HG03103 (cell line): ENCODE data around the gene MED29.

ENCODE experiments used
- ATAC-seq: cut with Tn5 transposase; IDR thresholded peaks from one replicate; pipeline ENCODE4 v1.9.1; 2021; ENCODE audit warnings: low read depth; ENCODE audit not compliant: unreplicated experiment

The MED29 gene

DNA sequence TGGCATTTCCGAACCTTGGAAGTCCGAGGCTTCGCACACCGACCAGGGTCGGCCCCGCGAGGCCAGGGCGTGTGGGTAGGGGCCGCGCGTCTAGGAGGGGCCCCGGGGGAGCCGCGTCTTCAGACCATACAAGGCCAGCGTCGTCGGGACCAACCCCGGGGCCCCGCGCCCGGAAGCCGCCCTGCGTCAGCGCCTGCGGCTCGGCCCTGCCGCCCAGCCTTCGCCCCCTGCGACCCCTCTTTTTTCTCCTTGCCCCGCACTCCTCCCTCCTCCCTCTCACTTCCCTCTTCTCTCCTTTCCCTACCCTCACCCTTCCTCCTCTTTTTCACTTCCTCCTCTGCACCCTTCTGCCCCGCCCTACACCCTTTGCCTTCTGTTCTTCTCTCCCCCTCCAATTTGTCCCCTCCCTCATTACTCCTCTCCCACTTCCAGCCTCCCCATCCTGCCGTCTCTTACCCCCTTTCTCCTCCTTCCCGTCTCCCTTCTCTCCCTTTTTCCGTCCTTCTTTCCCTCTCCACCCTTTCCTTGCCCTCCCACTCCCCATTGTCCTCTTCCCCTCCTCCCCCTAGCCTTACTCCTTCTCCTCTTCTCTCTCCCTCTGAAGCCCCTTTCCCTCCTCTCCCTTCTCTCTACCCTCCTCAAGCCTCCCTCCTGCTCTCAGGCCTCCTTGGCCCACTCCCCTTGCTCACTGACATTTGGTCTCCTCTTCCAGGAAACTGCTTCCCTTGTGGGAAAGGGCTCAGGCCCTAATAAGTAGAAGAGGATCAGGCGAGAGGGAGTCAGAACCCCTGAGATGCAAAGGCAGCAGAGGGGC lies 19.0 kb downstream of the MED29 start:
- ATAC-seq = no peak

DNA sequence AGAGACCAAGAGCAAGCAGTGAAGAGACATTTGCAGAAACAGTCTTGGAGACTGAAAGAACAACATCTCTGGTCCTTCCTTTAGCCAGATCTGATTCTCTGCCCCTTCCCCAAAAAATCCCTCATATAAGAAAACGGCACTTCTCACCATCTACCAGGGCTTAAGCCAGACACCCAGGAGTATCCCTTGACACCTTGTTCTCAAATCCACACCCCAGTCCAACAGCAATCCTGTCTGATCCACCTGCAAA lies 19.6 kb downstream of the MED29 start:
- no peak for ATAC-seq

DNA sequence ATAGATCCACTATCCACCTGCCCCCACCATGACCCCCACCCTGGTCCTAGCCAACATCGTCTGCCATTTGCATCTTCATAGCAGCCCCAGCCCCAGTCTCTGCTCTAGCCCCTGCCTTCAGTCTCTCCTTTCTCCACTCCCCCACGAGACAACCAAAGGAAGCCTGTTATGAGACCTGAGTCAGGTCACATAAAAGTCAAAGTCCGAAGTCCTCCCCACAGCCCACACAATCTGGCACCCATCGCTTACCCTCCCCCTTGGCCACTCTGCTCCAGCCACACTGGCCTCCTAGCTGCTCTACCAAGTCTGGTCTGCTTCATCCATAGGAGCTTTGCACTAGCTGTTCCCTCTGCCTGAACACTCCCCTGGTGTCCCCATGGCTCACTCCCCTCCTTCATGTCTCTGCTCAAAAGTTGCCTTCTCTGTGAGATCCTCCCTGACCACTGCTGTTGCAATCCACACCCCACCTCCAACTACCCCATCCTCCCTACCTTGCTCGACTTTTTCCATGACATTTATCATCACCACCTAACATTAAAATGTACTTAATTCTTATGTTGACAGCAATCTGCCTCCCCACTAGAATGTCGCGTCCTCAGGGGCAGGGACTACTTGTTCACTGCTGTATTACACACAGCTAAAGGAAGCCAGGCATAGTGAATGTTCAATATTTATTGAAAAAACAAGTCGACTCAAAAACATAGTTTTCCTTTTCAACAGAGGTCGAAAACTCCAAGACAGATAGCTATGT lies 20.1 kb downstream of the MED29 start:
- ATAC-seq = no peak

DNA sequence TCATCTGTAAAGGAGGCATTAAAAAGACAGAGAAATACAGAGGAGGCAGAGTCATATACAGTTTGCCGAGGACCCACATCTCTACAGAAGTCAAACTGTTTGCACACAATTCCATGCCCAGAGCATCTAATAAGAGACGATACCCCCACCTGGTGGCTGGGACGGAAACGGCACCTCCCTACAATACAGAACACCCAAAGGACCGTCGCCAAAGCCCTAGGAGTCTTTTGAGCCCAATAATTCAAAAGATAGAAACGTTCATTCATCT lies 20.6 kb downstream of the MED29 start:
- peak; percentile 20 for ATAC-seq

DNA sequence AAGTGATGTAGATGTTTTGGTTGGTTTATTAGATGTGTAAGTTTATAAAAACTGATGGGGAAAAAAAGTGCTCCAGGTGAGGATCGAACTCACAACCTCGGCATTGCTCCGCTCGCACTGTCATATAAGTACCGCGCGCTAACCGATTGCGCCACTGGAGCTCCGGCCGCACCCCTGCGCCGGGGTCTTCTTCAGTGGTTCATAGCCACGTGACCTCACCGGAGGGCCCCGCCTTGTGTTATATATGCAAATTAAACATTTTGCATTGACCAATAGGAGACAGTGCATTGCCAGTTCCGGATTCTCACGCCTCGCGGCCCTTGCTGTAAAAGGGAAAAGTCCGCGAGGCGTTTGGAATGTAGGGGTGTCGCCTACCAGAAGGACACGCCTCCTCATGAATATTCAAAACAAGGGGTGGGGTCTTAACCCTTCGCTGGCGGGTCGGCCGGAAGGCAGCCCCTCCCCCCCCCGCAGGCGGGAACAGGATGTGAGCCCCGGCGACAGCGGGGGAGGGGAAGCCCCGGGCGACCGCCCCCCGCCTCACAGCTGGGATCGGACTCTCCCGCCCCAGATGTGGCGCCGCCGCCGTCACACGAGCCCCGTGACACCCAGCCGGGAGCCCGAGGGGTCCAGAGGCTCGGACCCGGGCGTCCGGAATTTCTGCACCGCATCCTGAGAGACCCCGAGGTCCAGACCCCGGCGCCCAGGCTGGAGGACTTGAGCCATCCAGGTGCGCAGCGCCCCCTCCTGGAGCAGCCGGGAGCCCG lies 21.1 kb downstream of the MED29 start, which contains the start of gene PLEKHG2:
PLEKHG2 (plus strand) TSS at position 570 of the 767 bp plus-strand sequence. CDS start 1,418 bp downstream, outside the sequence.
- ATAC-seq = peak; percentile 47

DNA sequence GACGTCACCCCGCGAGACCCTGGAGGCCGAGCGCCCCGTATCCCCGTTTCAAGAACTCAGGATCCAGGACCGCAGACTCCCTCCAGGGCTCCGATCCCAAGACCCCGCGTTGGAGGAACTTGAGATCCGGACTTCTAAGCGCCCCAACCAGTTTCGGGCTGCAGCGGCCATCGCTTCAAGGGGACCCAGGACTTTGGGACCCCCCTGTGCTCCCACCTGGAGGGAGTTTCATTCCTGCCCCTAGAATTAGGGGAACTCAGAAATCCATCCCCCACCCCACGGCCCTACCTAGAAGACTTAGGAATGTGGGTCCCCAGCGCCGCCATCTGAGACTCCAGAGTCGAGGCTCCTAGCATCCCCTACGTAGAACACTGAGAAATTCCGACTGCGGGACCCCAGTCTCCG lies 21.7 kb downstream of the MED29 start:
- ATAC-seq = no peak

DNA sequence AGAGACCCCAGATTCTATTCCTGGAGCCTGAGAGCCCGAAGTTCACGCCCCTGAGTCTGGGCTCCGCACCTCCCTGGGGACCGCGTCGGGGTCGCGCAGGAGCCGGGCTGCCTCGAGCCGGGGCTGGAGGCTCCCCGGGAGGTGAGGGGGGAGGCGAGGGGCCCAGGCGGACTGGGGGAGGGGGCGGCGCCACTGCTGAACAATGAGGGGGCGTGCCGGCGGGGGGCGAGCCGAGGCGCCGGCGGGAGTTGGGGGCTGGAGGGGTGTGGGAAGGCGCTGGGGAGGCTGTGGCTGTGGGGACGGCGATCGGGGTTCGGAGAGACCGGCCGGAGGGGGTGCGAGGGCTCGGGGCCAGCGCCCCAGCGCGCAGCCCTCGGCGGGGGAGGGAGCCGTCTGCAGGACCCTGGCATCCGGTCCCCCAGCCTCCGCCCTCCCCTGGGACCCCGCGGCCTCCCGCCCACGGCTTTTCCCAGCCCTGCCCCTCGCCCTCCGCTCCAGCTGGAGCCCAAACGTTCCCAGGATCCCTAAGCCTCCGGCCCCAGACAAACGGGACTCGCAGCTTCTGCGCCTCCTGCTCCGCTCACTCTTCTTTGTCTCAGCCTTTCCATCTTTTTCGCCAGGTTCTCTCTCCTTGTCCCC lies 22.2 kb downstream of the MED29 start:
- ATAC-seq = no peak

DNA sequence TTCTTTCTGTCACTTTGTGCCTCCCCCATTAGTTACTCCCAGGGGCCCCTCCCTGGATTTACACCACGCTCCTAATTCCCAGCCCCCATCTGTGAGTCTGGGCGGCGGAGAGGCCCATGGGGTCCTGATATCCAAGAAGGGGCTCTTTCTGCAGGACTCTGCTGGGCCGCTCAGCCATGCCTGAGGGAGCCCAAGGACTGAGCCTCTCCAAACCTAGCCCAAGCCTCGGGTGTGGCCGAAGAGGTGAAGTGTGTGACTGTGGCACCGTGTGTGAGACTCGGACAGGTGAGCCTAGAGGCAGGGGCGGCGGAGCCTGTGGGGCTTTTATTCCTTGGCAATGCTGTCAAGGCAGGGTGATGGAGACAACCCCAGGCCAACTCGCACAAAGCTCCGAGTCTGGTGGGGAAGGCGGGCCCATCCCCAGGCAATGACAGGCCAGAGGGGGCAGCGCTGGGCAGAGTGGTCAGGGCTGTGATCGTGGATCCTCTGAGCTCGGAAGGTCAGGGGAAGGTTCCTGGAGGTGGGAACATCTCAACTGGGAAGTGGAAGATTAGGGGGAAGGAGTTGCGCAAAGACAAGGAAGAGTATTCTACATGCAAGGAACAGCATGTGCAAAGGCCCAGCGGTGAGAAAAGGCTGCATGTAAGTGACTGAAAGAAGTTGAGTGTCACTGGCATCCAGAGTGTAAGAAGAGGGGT lies 22.9 kb downstream of the MED29 start:
- ATAC-seq = no peak

DNA sequence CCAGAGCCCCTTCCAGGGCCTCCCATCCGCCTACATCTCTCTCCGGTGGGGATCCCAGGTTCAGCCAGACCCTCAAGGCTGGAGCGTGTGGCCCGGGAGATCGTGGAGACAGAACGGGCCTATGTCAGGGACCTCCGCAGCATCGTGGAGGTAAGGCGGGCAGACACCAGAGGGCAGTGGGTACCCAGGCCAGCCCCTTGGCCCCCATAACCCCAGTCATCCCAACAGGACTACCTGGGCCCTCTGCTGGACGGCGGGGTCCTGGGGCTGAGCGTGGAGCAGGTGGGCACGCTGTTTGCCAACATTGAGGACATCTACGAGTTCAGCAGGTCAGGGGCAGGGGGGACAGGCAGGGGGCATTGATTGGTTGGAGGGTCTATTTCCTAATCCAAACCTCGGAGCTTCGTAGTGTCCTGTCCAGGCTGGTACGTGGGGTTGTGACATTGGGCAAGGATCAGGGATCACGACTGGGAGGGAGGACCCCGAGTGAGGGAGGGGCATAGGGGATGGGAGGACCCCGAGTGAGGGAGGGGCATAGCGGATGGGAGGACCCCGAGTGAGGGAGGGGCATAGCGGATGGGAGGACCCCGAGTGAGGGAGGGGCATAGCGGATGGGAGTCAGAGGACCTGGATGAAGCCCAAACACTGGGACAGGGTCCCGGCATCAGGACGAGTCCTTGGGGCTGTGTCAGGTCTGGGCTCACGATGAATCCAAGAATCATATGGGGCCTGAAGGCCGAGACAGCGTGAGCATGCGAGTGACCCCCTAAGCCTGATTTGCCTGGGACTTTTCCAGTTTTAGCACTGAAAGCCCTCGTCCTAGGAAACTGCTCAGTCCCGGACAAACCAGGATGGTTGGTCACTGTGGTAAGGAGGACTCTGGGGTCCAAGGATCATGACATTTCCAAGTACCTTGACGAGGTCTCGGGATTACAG lies 24.2 kb downstream of the MED29 start:
- no peak for ATAC-seq

DNA sequence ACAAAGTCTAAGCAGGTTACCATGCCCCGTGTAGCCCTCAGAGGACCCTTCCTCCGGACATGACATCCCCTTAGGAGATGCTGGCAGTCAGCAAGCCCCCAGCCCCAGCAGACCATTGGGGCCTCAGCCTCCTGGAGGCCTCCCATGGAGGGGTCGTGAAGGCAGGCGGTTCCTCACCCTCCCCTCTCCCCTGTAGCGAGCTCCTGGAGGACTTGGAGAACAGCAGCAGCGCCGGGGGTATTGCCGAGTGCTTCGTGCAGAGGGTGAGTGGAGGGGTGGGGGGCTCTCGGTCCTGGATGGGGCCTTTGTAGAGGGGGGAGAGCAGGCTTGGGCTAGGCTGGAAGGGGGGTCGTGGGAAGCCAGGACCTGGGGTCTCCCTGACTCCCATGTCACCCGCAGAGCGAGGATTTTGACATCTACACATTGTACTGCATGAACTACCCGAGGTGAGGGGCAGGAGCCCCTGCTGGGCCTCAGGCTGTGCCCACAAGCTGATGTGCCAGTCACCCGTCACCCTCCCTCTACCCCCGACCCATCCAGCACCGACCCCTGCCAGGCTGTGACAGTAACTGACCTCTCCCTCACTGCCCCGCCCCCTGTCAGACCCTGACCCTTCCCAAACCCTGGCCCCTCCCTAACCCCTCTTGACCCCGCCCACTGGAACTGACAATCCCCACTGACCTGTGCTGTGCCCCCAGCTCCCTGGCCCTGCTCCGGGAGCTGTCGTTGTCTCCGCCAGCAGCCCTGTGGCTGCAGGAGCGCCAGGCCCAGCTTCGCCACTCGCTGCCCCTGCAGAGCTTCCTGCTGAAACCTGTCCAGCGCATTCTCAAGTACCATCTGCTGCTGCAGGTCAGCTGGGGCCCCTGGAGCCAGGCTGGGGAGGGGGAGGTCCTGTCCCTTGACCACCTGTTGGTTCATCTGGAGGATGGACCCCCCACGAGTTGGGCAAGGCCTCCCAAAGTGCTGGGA lies 25.3 kb downstream of the MED29 start:
- ATAC-seq = no peak

DNA sequence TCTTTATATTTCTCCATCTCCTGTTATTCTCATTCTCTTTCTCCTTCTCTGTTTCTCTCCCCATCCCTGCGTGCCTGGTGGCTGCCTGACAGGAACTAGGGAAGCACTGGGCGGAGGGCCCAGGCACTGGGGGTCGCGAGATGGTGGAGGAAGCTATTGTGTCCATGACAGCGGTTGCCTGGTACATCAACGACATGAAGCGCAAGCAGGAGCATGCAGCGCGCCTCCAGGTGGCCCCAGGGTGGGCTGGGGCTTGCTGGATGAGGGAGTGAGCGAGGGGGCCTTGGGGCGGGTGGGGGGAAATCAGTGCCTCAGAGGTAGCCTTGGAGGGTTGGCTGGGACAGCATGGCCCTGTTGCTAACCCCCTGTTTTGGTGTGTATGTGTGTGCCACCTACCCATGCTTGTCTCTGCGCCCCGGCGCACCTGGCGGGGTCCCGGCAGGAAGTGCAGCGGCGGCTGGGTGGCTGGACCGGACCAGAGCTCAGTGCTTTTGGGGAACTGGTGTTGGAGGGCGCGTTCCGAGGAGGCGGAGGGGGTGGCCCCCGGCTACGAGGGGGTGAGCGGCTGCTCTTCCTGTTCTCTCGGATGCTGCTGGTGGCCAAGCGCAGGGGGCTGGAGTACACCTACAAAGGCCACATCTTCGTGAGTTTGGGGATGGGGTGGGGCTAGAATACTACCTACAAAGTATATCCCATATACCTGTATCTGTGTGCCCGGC lies 26.4 kb downstream of the MED29 start:
- ATAC-seq = no peak

DNA sequence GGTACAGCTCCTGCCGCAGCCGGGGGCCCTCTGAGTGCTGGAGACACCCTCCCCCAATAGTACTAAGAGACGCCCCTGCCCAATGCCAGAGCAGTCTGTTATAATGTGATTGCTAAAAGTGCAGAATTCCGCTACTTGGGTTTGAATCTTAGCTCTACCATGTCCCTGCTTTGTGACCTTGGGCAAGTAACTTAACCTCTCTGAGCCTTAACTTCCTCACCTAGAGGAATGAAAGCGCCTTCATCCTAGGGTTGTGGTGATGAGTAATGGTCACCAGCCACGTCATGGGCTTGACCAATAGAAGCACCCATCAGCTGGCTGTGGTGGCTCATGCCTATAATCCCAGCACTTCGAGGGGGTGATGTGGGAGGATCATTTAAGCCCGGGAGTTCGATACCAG lies 27.8 kb downstream of the MED29 start:
- no peak for ATAC-seq

DNA sequence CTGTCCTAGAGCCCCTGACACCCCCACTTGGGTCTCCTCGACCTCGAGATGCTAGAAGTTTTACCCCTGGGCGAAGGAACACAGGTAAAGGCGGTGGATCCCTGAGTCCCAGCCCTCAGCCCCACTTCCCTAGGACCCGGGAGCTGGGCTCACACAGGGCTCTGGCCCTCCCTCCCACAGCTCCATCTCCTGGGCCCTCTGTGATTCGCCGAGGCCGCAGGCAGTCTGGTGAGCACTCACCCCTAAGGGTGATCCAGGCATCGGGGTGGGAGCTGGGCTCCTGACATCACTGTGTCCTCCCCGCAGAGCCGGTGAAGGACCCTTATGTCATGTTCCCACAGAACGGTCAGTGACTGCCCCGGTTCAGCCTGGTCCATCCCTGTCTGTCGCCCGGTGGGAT lies 29.6 kb downstream of the MED29 start:
- no peak for ATAC-seq

DNA sequence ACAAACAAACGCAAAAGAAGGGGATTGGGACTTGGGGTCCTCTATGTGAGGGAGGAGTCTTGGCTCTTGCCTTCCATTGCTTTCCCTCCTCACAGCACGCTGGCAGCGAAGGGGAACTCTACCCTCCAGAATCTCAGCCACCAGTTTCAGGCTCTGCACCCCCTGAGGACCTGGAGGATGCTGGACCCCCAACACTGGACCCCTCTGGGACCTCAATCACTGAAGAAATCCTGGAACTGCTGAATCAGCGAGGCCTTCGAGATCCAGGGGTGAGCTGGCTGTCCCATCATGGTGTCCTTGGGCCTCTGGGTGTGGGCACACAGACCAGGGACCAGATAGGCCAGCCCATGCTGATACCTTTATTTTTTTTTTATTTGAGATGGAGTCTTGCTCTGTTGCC lies 30.8 kb downstream of the MED29 start:
- ATAC-seq = no peak

DNA sequence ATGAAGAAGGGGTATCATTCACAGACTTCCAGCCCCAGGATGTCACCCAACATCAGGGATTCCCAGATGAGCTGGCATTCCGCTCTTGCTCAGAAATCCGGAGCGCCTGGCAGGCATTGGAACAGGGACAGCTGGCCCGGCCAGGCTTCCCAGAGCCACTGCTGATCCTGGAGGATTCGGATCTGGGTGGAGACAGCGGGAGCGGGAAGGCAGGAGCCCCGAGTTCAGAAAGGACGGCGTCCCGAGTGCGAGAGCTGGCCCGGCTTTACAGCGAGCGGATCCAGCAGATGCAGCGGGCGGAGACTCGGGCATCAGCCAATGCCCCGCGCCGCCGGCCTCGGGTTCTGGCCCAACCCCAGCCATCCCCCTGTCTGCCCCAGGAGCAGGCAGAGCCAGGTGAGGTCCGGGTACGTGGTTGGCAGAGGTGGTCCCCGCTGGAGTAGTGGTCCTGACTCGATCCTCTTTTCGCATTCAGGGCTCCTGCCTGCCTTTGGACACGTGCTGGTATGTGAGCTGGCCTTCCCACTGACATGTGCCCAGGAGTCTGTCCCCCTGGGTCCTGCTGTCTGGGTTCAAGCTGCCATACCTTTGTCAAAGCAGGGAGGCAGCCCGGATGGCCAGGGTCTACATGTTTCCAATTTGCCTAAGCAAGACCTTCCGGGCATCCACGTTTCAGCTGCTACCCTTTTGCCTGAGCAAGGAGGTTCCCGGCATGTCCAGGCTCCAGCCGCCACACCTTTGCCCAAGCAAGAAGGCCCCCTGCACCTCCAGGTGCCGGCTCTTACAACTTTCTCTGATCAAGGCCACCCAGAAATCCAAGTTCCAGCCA lies 32.3 kb downstream of the MED29 start:
- ATAC-seq = no peak

DNA sequence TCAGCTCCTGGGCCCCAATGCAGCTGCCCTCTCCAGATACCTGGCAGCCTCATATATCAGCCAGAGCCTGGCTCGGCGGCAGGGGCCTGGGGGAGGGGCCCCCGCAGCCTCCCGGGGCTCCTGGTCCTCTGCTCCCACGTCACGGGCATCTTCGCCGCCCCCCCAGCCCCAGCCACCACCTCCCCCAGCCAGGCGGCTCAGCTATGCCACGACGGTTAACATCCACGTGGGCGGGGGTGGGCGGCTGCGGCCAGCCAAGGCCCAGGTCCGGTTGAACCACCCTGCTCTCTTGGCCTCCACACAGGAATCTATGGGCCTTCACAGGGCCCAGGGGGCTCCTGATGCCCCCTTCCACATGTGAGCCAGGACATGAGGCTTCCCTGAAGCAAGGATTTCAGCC lies 33.8 kb downstream of the MED29 start:
- ATAC-seq = no peak

DNA sequence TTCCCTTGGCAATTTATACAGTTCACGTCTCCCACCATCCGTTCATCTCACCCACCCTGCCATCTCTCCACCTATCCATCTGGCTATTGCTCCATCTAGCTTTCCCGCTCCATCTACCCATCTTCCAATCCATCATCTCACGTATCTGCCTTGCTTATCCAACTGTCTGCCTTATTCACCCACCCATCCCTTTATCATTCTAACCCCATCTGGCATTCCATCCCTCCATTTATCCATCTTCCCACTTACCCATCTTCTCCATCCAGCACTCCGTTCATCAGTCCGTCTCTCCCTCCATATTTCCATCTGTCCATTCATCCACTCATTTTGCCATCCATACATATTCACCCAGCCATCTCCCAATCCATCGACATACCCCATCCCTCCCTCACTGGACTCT lies 34.6 kb downstream of the MED29 start:
- no peak for ATAC-seq
